Measurements from ENCODE around the gene ZFP92.
"Not testable (repeated sequence)": the region's sequence is repeated elsewhere in the genome, so short reads cannot be mapped to it uniquely, and the experiment has no call there.

ZFP92 gene

GRCh38 chrX:153411255-153411987 lies at the start of gene ZFP92:
ZFP92 (plus strand) TSS chrX:153411472; CDS start chrX:153418323, 6,851 bp downstream.
- DNase-seq: peak; percentile 41

GRCh38 chrX:153361781-153362397 lies 49.4 kb upstream of the ZFP92 start:
- no peak for DNase-seq

- DNase-seq: no peak
These were observed 45.6 kb upstream of the ZFP92 start for GRCh38 chrX:153365670-153366069.

GRCh38 chrX:153366119-153366518 lies 45.2 kb upstream of the ZFP92 start:
- DNase-seq: no peak

GRCh38 chrX:153366878-153367538 lies 44.3 kb upstream of the ZFP92 start:
- DNase-seq: no peak

GRCh38 chrX:153370293-153371055 lies 40.8 kb upstream of the ZFP92 start:
- no peak for DNase-seq

- DNase-seq: no peak
These were observed 40.0 kb upstream of the ZFP92 start for GRCh38 chrX:153371256-153371655.

GRCh38 chrX:153372949-153373348 lies 38.3 kb upstream of the ZFP92 start:
- no peak for DNase-seq

- no peak for DNase-seq
These were observed 36.8 kb upstream of the ZFP92 start for GRCh38 chrX:153374426-153374825.

- DNase-seq: no peak
These were observed 35.7 kb upstream of the ZFP92 start for GRCh38 chrX:153375571-153375970.

- DNase-seq: no peak
These were observed 33.5 kb upstream of the ZFP92 start for GRCh38 chrX:153377727-153378126.

- DNase-seq: no peak
These were observed 32.7 kb upstream of the ZFP92 start for GRCh38 chrX:153378607-153379006.

GRCh38 chrX:153379508-153379907 lies 31.8 kb upstream of the ZFP92 start:
- no peak for DNase-seq

- no peak for DNase-seq
These were observed 31.2 kb upstream of the ZFP92 start for GRCh38 chrX:153379971-153380581.

- DNase-seq: no peak
These were observed 30.6 kb upstream of the ZFP92 start for GRCh38 chrX:153380691-153381090.

- DNase-seq: no peak
These were observed 29.4 kb upstream of the ZFP92 start for GRCh38 chrX:153381684-153382532.

- DNase-seq: no peak
These were observed 28.4 kb upstream of the ZFP92 start for GRCh38 chrX:153382563-153383482.

GRCh38 chrX:153384390-153384789 lies 26.9 kb upstream of the ZFP92 start:
- no peak for DNase-seq

GRCh38 chrX:153384973-153385372 lies 26.3 kb upstream of the ZFP92 start:
- not testable (repeated sequence) for DNase-seq

GRCh38 chrX:153386097-153386496 lies 25.2 kb upstream of the ZFP92 start:
- DNase-seq: no peak

GRCh38 chrX:153387345-153387744 lies 23.9 kb upstream of the ZFP92 start:
- no peak for DNase-seq

All from stimulated activated CD4-positive, alpha-beta T cell treated with anti-CD3 and anti-CD28 coated beads, Interleukin-12 subunit alpha, Interleukin-12 subunit beta, amount 100 ng/mL, for 4 hours (primary cell).